Prostate gland (tissue), 1 donor: ENCODE data around the gene VASN.

ENCODE experiments used
- POLR2A ChIP-seq: fragments of 450-650 bp; IDR thresholded peaks from one replicate; pipeline ENCODE4 v1.6.1; 2016; ENCODE audit warnings: antibody characterized with exemption, mild to moderate bottlenecking
- POLR2AphosphoS5 ChIP-seq: sonication (generic); formaldehyde crosslinking; IDR thresholded peaks from one replicate; pipeline ENCODE4 v1.6.1; 2017; ENCODE audit warnings: antibody characterized with exemption

DNA sequence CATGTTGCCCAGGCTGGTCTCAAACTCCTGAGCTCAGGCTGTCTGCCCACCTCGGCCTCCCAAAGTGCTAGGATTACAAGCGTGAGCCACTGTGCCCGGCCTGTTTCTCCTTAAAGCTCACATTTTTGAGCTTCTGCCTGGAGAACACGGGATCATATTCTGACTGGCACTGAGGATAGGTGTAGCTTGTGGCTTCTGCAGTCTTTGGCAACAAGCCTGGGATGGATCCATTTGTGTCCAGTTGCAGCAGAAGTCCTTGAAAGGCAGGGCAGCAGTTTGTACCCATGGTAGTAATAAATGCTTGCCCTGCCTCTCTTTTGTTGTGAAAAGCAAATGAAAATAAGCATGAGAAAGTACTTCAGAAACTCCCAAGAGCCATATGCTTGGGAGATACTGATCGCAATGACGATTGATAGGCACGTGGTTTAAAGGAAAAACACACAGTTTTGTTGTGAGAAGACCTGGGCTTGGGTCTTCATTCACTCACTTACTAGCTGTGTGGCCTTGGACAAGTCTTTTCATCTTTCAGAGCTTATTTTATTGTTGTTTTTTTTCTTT, 47.8 kb downstream of the VASN start:
- TF ChIP-seq POLR2AphosphoS5 (no peak), POLR2A (no peak)
